Tibial nerve (tissue), 4 donors: ENCODE data around the gene FA2H.

ENCODE experiments used
- CTCF ChIP-seq, 5 experiments: fragments of 200-600 bp in 3 of 5; fragments of 450-650 bp in 2 of 5; sonication (generic) in 3 of 5; IDR thresholded peaks; one replicate each; pipeline ENCODE4 v1.5.1; 2016 to 2019; ENCODE audit warnings: antibody characterized with exemption in 5 of 5, mild to moderate bottlenecking in 3 of 5, moderate library complexity in 2 of 5
- EP300 ChIP-seq, 2 donors: sonication (generic); formaldehyde crosslinking; IDR thresholded peaks; one replicate each; pipeline ENCODE4 v1.6.1; 2017; ENCODE audit warnings: antibody characterized with exemption in 2 of 2, mild to moderate bottlenecking in 1 of 2

- TF ChIP-seq CTCF (IDR thresholded peaks at IDR 0.05): no peak
- no peak for TF ChIP-seq EP300 (IDR thresholded peaks at IDR 0.05)
These were observed 60.7 kb downstream of the FA2H start for GRCh38 chr16:74713876-74714275.
